IMR-90 (cell line): ENCODE data around the gene ITPR2. TPM values are rescaled to one million over a fixed set of nuclear protein-coding genes. Genes with fewer than 3 reads are reported as not detected.

Experiments used
- microRNA-seq, 2 experiments: library from miRNA; stranded (forward) in 1 of 2; unstranded in 1 of 2; fragments of 10-50 nt in 1 of 2; fragments of <30 nt in 1 of 2; gene quantifications in 1 of 2; microRNA quantifications in 1 of 2; one replicate each; pipeline versions ENCODE3 to v1.1.0; 2013 to 2020; ENCODE audit not compliant: insufficient read depth in 1 of 2, insufficient read length in 1 of 2, unreplicated experiment in 1 of 2
- polyA plus RNA-seq, 3 experiments: library from polyadenylated mRNA; depleted of rRNA; stranded (reverse); fragments of >200 nt; gene quantifications; 2 replicates each; pipeline ENCODE4 v1.2.3, GENCODE V29; 2012; ENCODE audit warnings: low replicate concordance in 1 of 3
- small RNA-seq, 5 experiments: library from RNA; depleted of rRNA; stranded (forward); fragments of <200 nt; gene quantifications; one replicate each; pipeline ENCODE3, GENCODE V24; 2012
- total RNA-seq: library from RNA; depleted of rRNA; stranded (reverse); fragments of >200 nt; gene quantifications from 2 replicates; pipeline ENCODE4 v1.2.3, GENCODE V29; 2012; rRNA removed

Gene ITPR2
- total and polyA plus RNA-seq, 2 of the 4 experiments (the other 2 are of a cell fraction), result 1.2 to 9.0 TPM

Small RNA genes lying within 50 kb of the gene (microRNA-seq; reads per million reads assigned to microRNA genes)
- gene RNA5SP354 (ENCODE audit: insufficient read depth, insufficient read length), result not detected

Small RNA genes lying within 50 kb of the gene (small RNA-seq; reads per million reads assigned to genes)
- gene RNA5SP354, result 0 reads per million in 5 experiments

Other genes starting within 250 kb of the ITPR2 start
- gene INTS13, start 104.8 kb upstream of the ITPR2 start, total RNA-seq, result 31.9 and 46.9 TPM in 2 replicates
- gene INTS13, start 104.8 kb upstream of the ITPR2 start, polyA plus RNA-seq (2012; rRNA removed), result 9.2 and 9.9 TPM in 2 replicates
- gene FGFR1OP2, start 105.3 kb upstream of the ITPR2 start, total RNA-seq, result 31.0 and 56.4 TPM in 2 replicates
- 21.3 and 26.7 TPM in 2 replicates for gene FGFR1OP2, start 105.3 kb upstream of the ITPR2 start, polyA plus RNA-seq (2012; rRNA removed)
- 45.3 and 46.6 TPM in 2 replicates for gene TM7SF3, start 181.2 kb upstream of the ITPR2 start, total RNA-seq
- gene TM7SF3, start 181.2 kb upstream of the ITPR2 start, polyA plus RNA-seq (2012; rRNA removed), result 27.0 and 35.3 TPM in 2 replicates
- 61.1 and 105 TPM in 2 replicates for gene MED21, start 189.4 kb upstream of the ITPR2 start, total RNA-seq
- gene MED21, start 189.4 kb upstream of the ITPR2 start, polyA plus RNA-seq (2012; rRNA removed), result 13.8 and 17.0 TPM in 2 replicates
- gene C12orf71, start 249.4 kb upstream of the ITPR2 start, total RNA-seq, result not detected in 2 replicates
- not detected in 2 replicates for gene C12orf71, start 249.4 kb upstream of the ITPR2 start, polyA plus RNA-seq (2012; rRNA removed)